HG03045 (cell line): ENCODE measurements around the gene SORCS1.
A peak's percentile ranks its signal among the peaks of the same experiment; 100 is the strongest.

Experiments used
- ATAC-seq: cut with Tn5 transposase; IDR thresholded peaks from one replicate; pipeline ENCODE4 v1.9.1; 2021; ENCODE audit warnings: mild to moderate bottlenecking, moderate library complexity; ENCODE audit not compliant: unreplicated experiment

SORCS1 gene

GRCh38 chr10:106696239-106696638, 468.3 kb downstream of the SORCS1 start:
- ATAC-seq = no peak

- no peak for ATAC-seq
Observed at GRCh38 chr10:106694696-106695095, 469.8 kb downstream of the SORCS1 start.

- ATAC-seq = no peak
Observed at GRCh38 chr10:106682175-106682574, 482.3 kb downstream of the SORCS1 start.

- ATAC-seq = no peak
Observed at GRCh38 chr10:106680061-106680460, 484.4 kb downstream of the SORCS1 start.

GRCh38 chr10:106679314-106679713, 485.2 kb downstream of the SORCS1 start:
- no peak for ATAC-seq

- ATAC-seq = no peak
Observed at GRCh38 chr10:106672517-106673175, 491.9 kb downstream of the SORCS1 start.

GRCh38 chr10:106661767-106662140, 502.8 kb downstream of the SORCS1 start:
- ATAC-seq = no peak

- ATAC-seq = no peak
Observed at GRCh38 chr10:106661133-106661766, 503.3 kb downstream of the SORCS1 start.

- no peak for ATAC-seq
Observed at GRCh38 chr10:106660550-106660949, 504.0 kb downstream of the SORCS1 start.

GRCh38 chr10:106655636-106656035, 508.9 kb downstream of the SORCS1 start:
- ATAC-seq = no peak

- ATAC-seq = no peak
Observed at GRCh38 chr10:106655165-106655564, 509.3 kb downstream of the SORCS1 start.

- peak; percentile 78 for ATAC-seq
Observed at GRCh38 chr10:106652279-106652678, 512.2 kb downstream of the SORCS1 start.

GRCh38 chr10:106648534-106649481, 515.7 kb downstream of the SORCS1 start:
- no peak for ATAC-seq

GRCh38 chr10:106643473-106643872, 521.0 kb downstream of the SORCS1 start:
- no peak for ATAC-seq

- no peak for ATAC-seq
Observed at GRCh38 chr10:106637873-106638272, 526.6 kb downstream of the SORCS1 start.

- no peak for ATAC-seq
Observed at GRCh38 chr10:106636766-106637491, 527.6 kb downstream of the SORCS1 start.

- ATAC-seq = no peak
Observed at GRCh38 chr10:106635947-106636346, 528.6 kb downstream of the SORCS1 start.

- no peak for ATAC-seq
Observed at GRCh38 chr10:106631016-106631702, 533.3 kb downstream of the SORCS1 start.

- ATAC-seq = no peak
Observed at GRCh38 chr10:106626371-106626770, 538.1 kb downstream of the SORCS1 start.

- ATAC-seq = no peak
Observed at GRCh38 chr10:106625751-106626150, 538.8 kb downstream of the SORCS1 start.
